Smooth muscle cell (in vitro differentiated cells): ENCODE data around the gene GABBR2. TPM values are rescaled to one million over a fixed set of nuclear protein-coding genes. Genes with fewer than 3 reads are reported as not detected.

Source experiments
- DNase-seq: peaks from one replicate; lab custom pipeline; 2025; ENCODE audit not compliant: unreplicated experiment; lab: John Stamatoyannopoulos, UW
- H2AFZ ChIP-seq: fragments of 200-600 bp; sonication (generic); 2 replicates; pipeline ENCODE4 v1.6.0; 2016; ENCODE audit warnings: antibody characterized with exemption, low read depth, mild to moderate bottlenecking
- H3F3A ChIP-seq: fragments of 200-600 bp; sonication (generic); 2 replicates; pipeline ENCODE4 v1.6.0; 2017; ENCODE audit warnings: antibody characterized with exemption, low read depth
- H3K27ac ChIP-seq: fragments of 200-600 bp; sonication (generic); 2 replicates; pipeline ENCODE4 v1.5.1; 2016; ENCODE audit warnings: low read depth, mild to moderate bottlenecking
- H3K27me3 ChIP-seq: fragments of 200-600 bp; sonication (generic); 2 replicates; pipeline ENCODE4 v1.6.1; 2016; ENCODE audit warnings: low read depth, mild to moderate bottlenecking
- H3K36me3 ChIP-seq: fragments of 200-600 bp; sonication (generic); 2 replicates; pipeline ENCODE4 v1.5.1; 2016; ENCODE audit warnings: low read depth
- H3K4me1 ChIP-seq: fragments of 200-600 bp; sonication (generic); 2 replicates; pipeline ENCODE4 v1.5.1; 2016; ENCODE audit warnings: low read depth
- H3K4me2 ChIP-seq: fragments of 200-600 bp; sonication (generic); 2 replicates; pipeline ENCODE4 v1.6.0; 2016; ENCODE audit warnings: mild to moderate bottlenecking
- H3K4me3 ChIP-seq: fragments of 200-600 bp; sonication (generic); 2 replicates; pipeline ENCODE4 v1.5.1; 2016; ENCODE audit warnings: mild to moderate bottlenecking
- H3K79me2 ChIP-seq: fragments of 200-600 bp; sonication (generic); 2 replicates; pipeline ENCODE4 v1.6.0; 2016; ENCODE audit warnings: low read depth, mild to moderate bottlenecking
- H3K9ac ChIP-seq: fragments of 200-600 bp; sonication (generic); 2 replicates; pipeline ENCODE4 v1.6.0; 2016; ENCODE audit warnings: low read depth
- H3K9me3 ChIP-seq: fragments of 200-600 bp; sonication (generic); replicated peaks from 2 replicates; pipeline ENCODE4 v1.5.1; 2016; ENCODE audit warnings: low read depth
- H4K20me1 ChIP-seq: fragments of 200-600 bp; sonication (generic); 2 replicates; pipeline ENCODE4 v1.6.0; 2016; ENCODE audit warnings: low read depth
- WGBS: methylation state at CpG from one replicate; pipeline ENCODE4 v1.1.7; 2016; ENCODE audit warnings: low lambda C conversion rate; 5-methylcytosine and 5-hydroxymethylcytosine counted together
- polyA plus RNA-seq: library from polyadenylated mRNA; unstranded; fragments of >200 nt; fragmentation: Nextera tagmentation; extraction: Ambion mirVana; gene quantifications from 2 replicates; pipeline ENCODE4 v1.2.1, GENCODE V29; 2016
- total RNA-seq: library from RNA; depleted of rRNA; stranded (reverse); fragments of >200 nt; gene quantifications from 2 replicates; pipeline ENCODE4 v1.2.3, GENCODE V29; 2014
- TF ChIP-seq, protein P1 (sequence below): fragments of 200-600 bp; sonication (generic); IDR thresholded peaks from 2 replicates; pipeline ENCODE4 v1.5.1; 2017; ENCODE audit warnings: borderline replicate concordance, mild to moderate bottlenecking, antibody characterized with exemption; ENCODE audit not compliant: insufficient read depth, poor library complexity, severe bottlenecking

Gene GABBR2
- total and polyA plus RNA-seq, 2 experiments from 2014 or later, result 0.25 TPM; not detected in 1

- TF ChIP-seq, protein P1, sequence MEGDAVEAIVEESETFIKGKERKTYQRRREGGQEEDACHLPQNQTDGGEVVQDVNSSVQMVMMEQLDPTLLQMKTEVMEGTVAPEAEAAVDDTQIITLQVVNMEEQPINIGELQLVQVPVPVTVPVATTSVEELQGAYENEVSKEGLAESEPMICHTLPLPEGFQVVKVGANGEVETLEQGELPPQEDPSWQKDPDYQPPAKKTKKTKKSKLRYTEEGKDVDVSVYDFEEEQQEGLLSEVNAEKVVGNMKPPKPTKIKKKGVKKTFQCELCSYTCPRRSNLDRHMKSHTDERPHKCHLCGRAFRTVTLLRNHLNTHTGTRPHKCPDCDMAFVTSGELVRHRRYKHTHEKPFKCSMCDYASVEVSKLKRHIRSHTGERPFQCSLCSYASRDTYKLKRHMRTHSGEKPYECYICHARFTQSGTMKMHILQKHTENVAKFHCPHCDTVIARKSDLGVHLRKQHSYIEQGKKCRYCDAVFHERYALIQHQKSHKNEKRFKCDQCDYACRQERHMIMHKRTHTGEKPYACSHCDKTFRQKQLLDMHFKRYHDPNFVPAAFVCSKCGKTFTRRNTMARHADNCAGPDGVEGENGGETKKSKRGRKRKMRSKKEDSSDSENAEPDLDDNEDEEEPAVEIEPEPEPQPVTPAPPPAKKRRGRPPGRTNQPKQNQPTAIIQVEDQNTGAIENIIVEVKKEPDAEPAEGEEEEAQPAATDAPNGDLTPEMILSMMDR, result no peak
- Histone ChIP-seq H3K4me2 (no peak overlapping the region), H3K27ac (no peak overlapping the region), H3K36me3 (no peaks in the 10 kb centered on the region), H3K4me3 (no peak overlapping the region), H3K9ac (no peak overlapping the region), H3F3A (no peaks in the 10 kb centered on the region), H2AFZ (no peak overlapping the region), H3K9me3 (no peaks in the 10 kb centered on the region), H3K27me3 (peaks cover 13% of the 10 kb centered on the region), H3K79me2 (no peaks in the 10 kb centered on the region), H4K20me1 (no peaks in the 10 kb centered on the region), H3K4me1 (no peaks in the 10 kb centered on the region)
- DNase-seq, result no peak
- WGBS, result 85% methylated on average over 4 of the region's 4 CpGs
Observed at GRCh38 chr9:98632839-98633238, 75.9 kb downstream of the GABBR2 start.

DNA sequence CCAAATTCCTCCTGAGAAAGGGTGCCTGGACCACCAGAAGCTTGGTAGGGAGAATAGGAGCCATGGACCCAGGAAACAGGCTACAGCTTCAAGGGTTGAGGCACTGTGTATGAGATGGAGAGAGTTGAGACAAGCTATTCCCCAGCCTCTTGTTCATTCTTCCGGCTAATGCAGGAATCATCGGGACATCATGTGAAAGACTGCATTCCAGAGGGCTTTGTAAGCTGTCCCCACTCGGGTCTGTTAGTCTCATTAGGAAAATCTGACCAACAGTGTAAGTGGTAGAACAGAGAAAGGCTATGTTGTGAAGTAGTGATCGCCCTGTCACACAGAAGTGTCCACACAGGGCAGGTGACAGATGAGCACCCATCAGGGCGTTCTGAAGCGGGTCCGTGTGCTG lies 81.4 kb downstream of the GABBR2 start:
- no peak overlapping the region for H3K4me2 ChIP-seq
- DNase-seq, result no peak

GRCh38 chr9:98625728-98626127 lies 83.0 kb downstream of the GABBR2 start:
- WGBS, result 73% methylated on average over 5 of the region's 5 CpGs

More for the DNA sequence above, 81.4 kb downstream of the GABBR2 start:
- TF ChIP-seq, protein P1, result no peak
- no peaks in the 10 kb centered on the region for H3K36me3 ChIP-seq
- no peak overlapping the region for H3K27ac ChIP-seq
- no peak overlapping the region for H3K4me3 ChIP-seq
- no peaks in the 10 kb centered on the region for H3K4me1 ChIP-seq
- 57% methylated on average over 7 of the region's 7 CpGs for WGBS
- no peaks in the 10 kb centered on the region for H3K79me2 ChIP-seq
- H3K9me3 ChIP-seq, result no peaks in the 10 kb centered on the region
- H4K20me1 ChIP-seq, result no peaks in the 10 kb centered on the region
- peaks cover 13% of the 10 kb centered on the region for H3K27me3 ChIP-seq
- H3F3A ChIP-seq, result no peaks in the 10 kb centered on the region
- H2AFZ ChIP-seq, result no peak overlapping the region
- H3K9ac ChIP-seq, result no peak overlapping the region

DNA sequence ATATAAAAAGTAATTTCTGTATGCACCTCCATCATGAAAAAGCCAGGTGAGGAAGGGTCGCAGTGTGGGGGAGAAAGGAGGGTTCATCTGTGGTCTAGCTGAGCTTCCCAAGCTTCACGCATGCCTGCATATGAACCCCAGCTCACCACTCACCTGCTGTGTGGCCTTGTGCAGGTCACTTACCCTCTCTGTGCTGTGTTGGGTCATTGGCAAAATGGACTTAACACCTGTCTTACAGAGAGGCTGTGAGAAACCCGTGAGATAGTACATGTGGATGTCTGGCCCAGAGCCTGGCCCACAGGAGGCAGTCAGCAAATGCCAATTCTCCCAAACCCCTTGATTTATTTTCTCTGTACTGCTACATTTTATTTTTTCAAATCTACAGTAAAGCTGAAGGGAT lies 88.9 kb downstream of the GABBR2 start:
- no peak for DNase-seq
- H3F3A ChIP-seq, result no peaks in the 10 kb centered on the region
- no peak overlapping the region for H3K9ac ChIP-seq
- no peak overlapping the region for H3K4me2 ChIP-seq
- H3K9me3 ChIP-seq, result no peaks in the 10 kb centered on the region
- 89% methylated on average over 3 of the region's 3 CpGs for WGBS
- no peak overlapping the region for H3K27ac ChIP-seq
- H3K79me2 ChIP-seq, result no peaks in the 10 kb centered on the region
- no peak overlapping the region for H3K4me3 ChIP-seq
- peaks cover 6% of the 10 kb centered on the region for H3K27me3 ChIP-seq
- H3K4me1 ChIP-seq, result no peaks in the 10 kb centered on the region
- TF ChIP-seq, protein P1, result no peak
- no peaks in the 10 kb centered on the region for H3K36me3 ChIP-seq
- H4K20me1 ChIP-seq, result no peaks in the 10 kb centered on the region
- no peak overlapping the region for H2AFZ ChIP-seq

More at GRCh38 chr9:98625728-98626127, 83.0 kb downstream of the GABBR2 start:
- H2AFZ ChIP-seq, result no peak overlapping the region
- no peaks in the 10 kb centered on the region for H3F3A ChIP-seq
- H3K4me3 ChIP-seq, result no peak overlapping the region
- no peaks in the 10 kb centered on the region for H3K79me2 ChIP-seq
- H3K36me3 ChIP-seq, result no peaks in the 10 kb centered on the region
- H3K9ac ChIP-seq, result no peak overlapping the region
- no peaks in the 10 kb centered on the region for H4K20me1 ChIP-seq
- no peaks in the 10 kb centered on the region for H3K9me3 ChIP-seq
- DNase-seq, result no peak
- no peak overlapping the region for H3K27ac ChIP-seq
- H3K4me1 ChIP-seq, result no peaks in the 10 kb centered on the region
- TF ChIP-seq, protein P1, result no peak
- no peak overlapping the region for H3K4me2 ChIP-seq
- H3K27me3 ChIP-seq, result peaks cover 13% of the 10 kb centered on the region
